Renal cortical epithelial cell (primary cell): ENCODE data around the gene STX1A. TPM values are rescaled to one million over a fixed set of nuclear protein-coding genes. Genes with fewer than 3 reads are reported as not detected.
"Not testable (repeated sequence)": the region's sequence is repeated elsewhere in the genome, so short reads cannot be mapped to it uniquely, and the experiment has no call there.

ENCODE experiments used
- DNase-seq: peaks from one replicate; pipeline ENCODE4 v3.0.0-alpha.2; 2011; ENCODE audit warnings: low read depth
- total RNA-seq: library from RNA; depleted of rRNA; stranded (reverse); fragments of >200 nt; gene quantifications from 2 replicates; pipeline ENCODE4 v1.2.3, GENCODE V29; 2014

The STX1A gene
- total RNA-seq, 1 donor from 2014 or later: 12.9 TPM

DNA sequence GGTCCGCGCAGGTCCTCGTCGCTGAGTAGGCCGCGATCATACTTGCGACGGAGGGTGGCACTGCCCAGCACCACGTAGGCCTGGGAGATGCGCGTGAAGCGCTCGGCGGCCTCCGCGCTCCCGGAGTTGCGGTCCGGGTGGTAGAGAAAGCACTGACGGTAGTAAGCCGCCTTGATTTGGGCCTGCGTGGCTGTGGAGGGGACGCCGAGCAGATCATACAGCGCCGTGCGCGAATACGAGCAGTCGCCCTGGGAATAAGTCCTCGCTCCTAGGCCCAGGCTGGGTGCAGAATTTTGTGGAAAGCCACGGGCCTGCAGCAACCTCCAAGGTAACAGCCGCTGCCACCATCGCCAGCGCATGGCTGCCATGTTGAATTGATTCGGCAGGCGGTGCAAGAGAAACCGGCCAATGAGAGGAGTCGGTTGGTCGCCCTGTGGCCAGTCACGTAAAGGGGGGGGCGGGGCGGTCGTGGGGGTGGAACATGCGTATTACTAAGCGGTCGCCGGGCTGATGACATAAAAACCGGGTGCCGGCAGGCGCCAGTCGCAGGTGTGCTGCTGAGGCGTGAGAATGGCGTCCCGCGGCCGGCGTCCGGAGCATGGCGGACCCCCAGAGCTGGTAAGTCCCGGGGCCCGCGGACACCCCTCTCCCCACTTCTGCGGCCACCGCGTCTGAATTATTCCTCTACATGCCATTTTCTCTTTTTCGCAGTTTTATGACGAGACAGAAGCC is 36.2 kb downstream of the STX1A start, which contains the start of the genes BUD23 and DNAJC30:
Gene BUD23, plus strand, starts transcription at position 542 of the 732 bp plus-strand sequence. Its CDS starts 29 bp downstream, at position 571.
Gene DNAJC30, minus strand, starts transcription at position 398 of the 732 bp plus-strand sequence. Its CDS starts 30 bp downstream, at position 368.
- DNase-seq: peak; percentile 87

DNA sequence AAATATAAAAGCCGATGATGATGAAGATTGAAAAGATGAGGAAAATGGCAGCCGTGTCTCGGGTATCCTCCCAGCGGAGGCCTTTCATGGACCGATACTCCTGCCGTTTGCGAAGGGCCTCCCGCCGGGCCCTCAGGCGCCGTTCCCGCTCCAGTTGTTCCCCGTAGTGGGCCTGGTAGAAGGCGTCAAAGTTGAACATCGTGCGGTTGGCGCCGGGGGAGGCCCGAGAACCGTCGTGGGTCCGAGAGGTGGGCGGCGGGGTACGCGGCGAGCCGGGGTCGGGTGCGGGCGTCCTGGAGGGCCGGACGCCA is 36.8 kb downstream of the STX1A start:
- DNase-seq: no peak

DNA sequence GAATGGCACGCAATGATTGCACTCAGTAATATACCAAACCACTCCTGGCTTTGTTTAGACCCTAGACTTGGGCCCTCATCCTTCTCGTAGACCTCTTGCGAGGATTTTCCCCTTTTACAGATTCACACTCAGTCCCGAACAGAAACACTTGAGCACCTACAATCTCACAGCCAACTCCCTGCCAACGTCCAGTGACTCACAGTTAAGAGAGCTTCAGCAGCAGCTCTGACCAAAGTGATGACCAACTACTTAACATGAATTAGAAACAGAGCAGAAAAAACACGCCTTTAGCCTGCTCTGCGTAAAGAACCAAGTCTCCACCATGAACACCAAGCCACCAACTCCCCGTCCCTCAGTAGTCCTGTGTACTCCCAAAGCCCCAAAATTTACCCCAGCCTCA is 38.4 kb downstream of the STX1A start:
- DNase-seq: peak; percentile 65

DNA sequence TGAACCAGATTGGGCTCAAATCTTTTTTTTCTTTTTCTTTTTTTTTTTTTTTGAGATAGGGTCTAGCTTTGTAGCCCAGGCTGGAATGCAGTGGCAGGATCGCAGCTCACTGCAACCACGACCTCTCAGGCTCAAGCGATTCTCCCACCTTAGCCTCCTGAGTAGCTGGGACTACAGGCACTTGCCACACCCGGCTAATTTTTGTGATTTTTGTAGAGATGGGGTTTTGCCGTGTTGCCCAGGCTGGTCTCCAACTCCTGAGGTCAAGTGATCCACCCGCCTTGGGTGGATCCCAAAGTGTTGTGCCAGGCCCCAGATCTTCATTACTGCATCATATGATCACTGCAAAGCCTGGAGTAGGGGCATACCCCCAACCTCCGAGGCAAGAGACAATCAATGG is 39.0 kb downstream of the STX1A start:
- DNase-seq: no peak

DNA sequence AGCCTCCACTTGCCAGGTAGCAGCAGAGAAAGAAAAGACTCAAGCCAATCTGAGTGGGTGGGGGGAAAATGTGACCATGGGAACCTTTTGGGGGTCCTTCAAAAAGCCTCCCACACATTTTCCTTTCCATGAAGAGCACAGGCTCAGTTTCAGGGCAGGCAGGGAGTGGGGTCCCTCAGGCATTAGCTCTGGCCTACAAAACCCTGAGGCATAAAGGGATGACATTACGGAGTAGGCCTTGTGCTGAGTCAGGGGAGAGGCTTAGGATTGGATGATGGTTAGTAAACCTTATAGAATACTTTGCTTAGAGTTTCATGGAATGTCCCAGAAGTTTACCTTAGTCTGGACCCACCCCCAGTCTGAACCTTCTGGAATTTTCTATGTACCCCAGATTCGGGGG is 39.8 kb downstream of the STX1A start:
- no peak for DNase-seq

DNA sequence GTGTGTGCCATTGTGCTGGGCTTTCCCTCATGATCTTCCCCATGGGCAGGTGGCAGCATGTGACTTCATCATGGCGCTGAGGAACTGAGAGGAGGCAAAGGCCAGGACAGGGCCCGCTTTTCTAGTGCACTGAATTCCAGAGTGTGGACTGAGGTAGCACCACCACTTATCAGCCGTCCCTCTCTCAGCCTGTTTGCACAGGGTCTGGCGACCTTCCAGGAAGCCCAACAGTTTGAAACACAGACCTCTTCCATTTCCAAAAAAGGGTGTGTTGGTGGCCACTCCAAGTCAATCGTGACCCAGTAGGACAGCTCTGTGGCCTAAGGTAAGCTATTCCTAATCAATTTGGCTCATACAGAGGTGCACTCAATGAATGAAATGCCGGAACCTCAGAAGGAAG is 40.6 kb downstream of the STX1A start:
- DNase-seq: no peak

DNA sequence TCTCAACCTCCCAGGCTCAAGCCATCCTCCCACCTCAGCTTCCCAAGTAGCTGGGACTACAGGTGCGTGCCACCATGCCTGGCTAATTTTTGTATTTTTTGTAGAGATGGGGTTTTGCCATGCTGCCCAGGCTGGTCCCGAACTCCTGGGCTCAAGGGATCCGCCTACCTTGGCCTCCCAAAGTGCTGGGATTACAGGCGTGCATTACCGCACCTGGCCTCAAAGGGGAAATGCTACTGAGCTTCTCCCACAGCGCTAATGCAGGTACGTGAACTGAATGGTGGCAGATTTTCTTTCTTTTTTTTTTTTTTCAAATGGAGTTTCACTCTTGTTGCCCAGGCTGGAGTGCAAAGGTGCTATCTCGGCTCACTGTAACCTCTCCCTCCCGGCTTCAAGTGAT is 43.4 kb downstream of the STX1A start:
- DNase-seq: not testable (repeated sequence)

DNA sequence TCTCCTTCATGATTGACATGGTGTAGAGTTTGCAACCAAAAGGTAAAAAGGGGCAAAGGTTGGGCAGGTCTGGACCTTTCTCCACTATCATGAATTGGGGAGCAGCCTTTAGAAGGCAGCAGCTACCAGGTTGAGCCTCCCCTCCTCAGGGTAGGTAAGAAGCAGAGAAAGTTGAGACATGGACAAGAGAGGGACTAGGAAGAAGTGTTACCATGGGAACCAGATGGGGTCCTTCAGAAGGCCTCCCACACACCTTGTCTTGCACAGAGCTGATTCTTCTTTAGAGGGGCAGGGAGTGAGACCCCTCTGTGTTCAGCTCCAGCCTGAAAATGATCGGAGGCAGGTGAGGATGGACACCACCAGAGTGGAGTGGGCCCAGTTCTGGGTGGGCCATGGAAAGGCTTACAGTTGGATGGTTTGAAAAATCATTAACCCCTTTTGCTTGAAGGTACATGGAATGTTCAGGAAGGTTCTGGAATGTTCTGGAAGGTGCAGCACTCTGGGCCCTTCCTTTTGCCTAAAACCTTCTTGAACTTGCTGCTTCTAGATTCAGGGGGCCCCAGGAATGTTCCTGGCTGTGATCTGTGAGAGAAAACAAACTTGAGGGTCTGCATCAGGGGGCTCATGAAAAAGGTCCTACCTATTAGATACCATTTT is 44.9 kb downstream of the STX1A start:
- DNase-seq: no peak

DNA sequence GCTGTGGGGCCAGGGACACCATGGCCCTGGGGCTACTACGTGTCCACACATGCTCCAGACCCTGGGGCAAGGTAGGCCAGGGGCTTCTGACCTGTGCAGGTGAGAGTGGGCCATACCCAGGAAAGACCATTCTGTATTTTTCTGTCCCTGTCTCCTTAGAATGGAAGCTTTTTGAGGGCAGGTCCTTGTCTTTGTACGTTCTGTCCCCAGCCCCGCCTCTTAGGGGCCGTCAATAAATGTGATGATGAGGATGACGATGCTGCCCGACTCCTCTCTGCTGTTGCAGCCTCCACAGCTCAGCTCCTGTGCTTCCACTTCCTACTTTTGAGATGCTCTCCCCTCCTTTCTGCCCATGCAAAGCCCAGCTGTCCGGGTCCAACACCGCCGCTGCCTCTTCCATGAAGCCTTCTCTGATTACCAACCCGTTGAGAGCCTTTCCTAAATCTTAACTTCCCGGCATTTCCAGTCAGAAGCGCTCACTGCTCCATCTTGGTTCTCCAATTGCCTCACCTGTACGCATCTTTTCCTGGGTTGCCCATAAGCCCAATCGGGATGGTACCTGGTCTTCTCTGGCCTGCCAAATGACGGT is 47.5 kb downstream of the STX1A start:
- DNase-seq: no peak

DNA sequence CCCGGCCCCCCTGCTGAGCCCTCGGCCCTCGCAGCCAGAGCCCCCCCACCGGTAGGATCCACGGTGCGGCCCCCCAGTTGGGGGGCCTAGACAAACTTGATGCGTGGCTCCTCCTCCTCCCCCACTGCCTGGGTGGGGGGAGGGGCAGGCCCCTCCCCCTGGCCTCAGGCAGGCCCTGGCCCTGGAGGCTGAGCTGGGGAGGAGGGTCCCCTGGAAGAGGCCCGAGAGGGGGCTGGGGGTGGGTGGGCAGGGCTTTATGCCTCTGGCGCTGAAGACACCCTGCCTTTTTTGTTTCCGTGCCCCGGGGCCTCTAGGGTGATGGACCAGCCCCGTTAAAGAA is 48.2 kb downstream of the STX1A start:
- DNase-seq: no peak

DNA sequence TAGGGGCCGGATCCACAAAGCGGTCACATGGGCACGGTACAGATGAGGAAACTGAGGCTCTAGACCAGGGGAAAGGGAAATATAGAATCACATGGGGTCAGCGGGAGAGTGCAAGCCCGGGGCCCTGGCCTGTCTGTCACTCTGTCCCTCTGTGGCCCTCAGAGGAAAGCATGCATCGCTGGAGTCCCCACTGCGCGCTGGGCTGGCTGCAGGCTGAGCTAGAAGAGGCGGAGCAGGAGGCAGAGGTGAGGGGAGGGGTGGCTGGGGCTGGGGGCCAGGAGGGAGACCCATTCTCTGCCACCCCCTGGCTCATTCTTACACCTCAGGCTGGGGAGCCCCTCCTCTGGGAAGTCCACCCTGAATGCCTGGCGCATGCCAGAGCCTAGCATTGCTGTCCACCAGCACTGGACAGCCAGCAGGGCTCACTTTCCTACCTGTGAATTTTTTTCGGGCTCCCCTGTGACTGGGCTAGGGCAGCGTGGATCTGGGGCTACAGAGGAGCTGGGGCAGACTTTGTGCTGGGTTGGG is 49.5 kb downstream of the STX1A start:
- DNase-seq: no peak

DNA sequence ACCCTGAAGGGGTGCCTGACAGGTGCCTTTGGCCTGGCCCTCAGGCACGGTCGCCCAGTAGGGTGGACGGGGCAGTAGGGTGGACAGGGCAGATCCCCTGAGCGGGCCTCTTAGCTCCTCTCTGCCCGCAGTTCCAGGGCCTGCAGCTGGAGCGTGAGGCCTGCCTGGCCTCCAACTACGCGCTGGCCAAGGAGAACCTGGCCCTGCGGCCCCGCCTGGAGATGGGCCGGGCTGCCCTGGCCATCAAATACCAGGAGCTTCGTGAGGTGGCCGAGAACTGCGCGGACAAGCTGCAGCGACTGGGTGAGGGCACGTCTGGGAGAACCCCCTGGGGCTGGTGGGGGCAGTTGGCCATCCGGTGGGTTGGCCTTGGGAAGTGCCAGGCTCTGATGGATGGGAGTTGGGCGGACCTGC is 50.2 kb downstream of the STX1A start:
- peak; percentile 23 for DNase-seq

DNA sequence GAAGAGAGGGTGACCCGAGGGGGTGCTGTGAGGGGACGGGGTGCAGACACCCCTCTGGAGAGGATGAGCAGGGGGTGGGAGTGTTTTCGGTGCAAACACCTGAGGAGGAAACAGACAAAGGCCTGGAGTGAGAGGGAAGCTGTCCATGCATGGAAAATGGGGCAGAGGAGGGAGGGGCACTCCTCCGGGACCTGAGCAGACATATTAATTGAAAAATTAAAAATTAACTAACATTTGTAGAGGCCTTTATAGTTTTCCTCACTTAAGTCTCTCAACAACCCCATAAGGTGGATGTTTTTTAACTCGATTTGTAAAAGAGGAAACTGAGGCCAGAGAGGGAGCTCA is 50.6 kb downstream of the STX1A start:
- DNase-seq: peak; percentile 23

DNA sequence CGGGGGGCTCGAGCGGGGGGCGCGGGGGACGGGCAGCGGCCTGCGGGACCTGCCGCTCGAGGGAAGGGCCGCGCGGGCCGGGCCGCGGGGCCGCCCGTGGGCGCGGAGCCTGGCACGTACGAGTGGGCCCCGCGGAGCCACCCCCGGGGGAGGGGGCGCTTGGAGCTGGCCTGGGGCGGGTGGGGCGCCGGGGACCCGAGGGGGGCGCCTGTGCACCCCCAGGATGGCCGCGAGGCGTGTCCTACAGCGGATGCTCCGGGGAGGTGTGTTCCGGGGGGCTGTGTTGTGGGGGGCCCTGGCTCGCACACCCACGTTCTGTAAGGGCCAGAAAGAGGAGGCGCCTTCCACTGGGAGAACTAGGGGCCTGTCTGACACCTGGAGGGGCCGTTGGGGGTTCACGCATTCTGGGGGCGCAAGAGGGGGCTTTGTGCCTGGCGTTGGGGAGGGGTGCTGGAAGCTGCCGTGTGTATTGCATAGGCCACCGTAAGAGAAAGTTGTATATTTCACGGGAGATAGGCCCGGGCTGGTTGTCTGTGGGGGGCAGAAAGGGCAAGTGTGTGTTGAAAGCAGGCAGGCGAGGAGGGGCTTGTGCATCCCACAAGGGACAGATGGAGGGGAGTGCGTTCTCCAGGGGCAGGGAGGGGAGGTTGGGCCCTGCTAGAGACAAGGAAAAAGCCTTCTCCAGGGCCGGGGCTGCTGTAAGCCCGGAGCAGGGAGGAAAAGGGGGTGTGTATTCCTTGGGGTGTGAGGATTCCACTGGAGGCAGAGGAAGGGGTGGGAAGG is 51.2 kb downstream of the STX1A start:
- DNase-seq: no peak

DNA sequence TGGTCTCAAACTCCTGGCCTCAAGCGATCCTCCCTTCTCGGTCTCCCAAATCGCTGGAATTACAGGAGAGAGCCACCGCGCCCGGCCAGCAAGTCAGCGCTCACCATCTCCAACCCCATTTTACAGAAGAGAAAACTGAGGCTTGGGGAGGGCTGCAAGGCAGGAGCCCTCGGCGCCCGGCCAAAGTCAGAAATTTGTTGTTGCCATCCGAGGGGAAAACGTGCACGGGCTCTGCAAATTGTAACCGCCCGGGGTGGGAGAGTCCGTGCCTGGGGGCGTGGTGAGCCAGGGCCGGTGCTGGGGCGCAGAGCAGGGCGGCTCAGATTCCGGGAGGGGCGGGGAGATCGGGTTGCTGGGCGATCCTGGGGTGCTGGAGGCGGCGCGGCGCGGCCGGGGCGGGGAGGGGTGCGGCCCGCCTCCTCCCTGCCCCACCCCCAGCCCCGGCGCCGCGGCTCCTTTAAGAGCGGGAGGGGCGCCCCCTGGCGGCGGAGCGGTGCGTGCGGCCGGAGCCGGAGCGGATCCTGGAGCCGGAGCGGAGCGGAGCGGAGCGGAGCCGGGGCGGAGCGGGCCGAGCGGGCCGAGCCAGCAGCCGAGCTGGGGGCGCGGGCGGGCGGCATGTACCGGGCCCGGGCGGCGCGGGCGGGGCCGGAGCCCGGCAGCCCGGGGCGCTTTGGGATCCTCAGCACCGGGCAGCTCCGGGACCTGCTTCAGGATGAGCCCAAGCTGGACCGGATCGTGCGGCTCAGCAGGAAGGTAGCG is 51.9 kb downstream of the STX1A start, which contains the start of gene VPS37D:
Gene VPS37D, plus strand, starts transcription at position 488 of the 759 bp plus-strand sequence. Its CDS starts 128 bp downstream, at position 616.
- DNase-seq: peak; percentile 25

DNA sequence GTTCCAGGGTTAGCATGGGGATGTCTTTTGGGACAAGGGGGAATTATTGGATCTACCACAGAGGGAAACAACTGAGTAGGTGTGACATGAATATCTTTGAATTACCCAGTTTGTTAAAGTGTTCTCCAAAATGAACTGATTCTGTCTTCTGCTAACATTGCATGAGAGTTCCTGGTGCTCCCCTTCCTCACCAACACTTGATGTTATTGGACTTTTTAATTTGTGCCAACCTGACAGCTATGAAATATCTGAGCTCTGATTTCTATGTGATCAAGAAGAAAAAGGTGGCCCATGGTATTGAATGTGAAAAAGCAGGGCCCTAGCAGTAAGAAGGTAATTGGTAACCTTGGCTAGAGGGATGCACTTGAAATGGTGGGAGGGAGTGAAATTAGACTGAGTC is 56.4 kb downstream of the STX1A start:
- no peak for DNase-seq

DNA sequence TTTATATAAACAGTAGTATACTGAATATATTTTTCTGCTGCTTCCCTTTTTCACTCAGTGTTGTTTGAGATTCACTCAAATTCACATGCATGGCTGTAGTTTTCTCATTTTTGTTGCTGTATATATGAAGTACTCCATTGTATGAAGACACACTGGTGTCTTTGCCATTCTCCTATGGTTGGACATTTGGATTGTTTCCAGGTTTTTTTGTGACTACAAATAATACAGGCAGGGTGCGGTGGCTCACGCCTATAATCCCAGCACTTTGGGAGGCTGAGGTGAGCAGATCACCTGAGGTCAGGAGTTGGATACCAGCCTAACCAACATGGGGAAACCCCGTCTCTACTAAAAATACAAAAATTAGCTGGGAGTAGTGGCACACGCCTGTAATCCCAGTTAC is 58.9 kb downstream of the STX1A start:
- not testable (repeated sequence) for DNase-seq

DNA sequence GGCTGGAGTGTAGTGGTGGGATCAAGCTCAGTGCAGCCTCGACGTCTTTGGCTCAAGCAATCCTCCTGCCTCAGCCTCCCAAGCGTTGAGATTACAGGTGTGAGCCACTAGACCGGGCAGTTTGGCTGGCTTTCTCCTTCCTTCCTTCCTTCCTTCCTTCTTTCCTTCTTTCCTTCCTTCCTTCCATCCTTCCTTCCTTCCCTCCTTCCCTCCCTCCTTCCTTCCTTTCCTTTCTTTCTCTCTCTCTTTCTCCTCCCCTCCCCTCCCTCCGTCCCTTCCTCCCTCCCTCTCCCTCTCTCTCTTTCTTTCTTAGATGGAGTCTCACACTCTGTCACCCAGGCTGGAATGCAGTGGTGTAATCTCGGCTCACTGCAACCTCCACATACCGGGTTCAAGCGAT is 59.5 kb downstream of the STX1A start:
- DNase-seq: no peak

DNA sequence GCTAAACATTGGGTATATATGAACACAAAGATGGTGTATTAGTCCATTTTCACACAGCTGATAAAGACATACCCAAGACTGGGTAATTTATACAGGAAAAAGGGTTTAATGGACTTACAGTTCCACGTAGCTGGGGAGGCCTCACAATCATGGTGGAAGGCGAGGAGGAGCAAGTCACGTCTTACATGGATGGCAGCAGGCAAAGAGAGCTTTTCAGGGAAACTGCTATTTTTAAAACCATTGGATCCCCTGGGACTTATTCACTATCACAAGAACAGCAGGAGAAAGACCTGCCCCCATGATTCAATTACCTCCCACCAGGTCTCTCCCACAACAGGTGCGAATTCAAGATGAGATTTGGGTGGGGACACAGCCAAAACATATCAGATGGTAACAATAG is 64.2 kb downstream of the STX1A start:
- DNase-seq: not testable (repeated sequence)

DNA sequence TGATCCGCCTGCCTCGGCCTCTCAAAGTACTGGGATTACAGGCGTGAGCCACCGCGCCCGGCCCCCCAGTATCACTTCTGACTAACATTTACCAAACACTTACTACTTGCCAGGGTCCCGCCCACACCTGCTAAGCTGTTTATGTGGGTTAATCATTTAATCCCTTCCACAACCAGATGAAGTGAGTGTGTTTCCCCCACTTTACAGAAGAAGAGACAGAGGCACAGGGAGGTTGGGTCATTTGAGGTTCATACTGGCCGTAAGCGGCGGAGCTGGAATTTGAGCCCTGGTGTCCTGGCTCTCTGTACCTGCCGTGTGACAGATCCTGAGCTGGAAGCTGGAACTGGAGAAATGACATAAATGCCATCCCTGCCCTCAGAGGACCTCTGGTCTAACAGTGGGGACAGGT is 66.9 kb downstream of the STX1A start:
- peak; percentile 70 for DNase-seq

DNA sequence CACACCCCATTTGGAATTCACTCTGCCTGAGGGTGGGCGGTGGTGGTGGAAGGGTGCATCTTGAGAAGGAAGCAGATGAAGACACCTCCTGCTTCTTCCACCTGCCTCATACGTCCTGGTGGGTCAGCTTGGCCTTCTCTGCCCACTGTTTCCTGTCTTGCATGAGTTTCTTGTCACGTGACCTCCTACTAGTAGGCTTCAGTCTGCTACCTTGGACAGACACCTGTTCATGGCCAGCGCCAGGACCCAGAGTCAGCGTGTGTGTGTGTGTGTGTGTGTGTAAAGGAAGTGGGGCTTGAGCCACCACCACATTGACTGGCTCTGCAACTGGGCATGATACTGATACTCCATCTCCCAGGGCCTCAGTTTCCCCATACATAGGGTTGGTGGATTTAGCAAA is 68.9 kb downstream of the STX1A start:
- no peak for DNase-seq
